ENCODE results near the gene RNASE11. TPM values are rescaled to one million over a fixed set of nuclear protein-coding genes. Genes with fewer than 3 reads are reported as not detected.

RNASE11 gene
- total RNA-seq, 1 donor from 2014 or later, result not detected

DNA sequence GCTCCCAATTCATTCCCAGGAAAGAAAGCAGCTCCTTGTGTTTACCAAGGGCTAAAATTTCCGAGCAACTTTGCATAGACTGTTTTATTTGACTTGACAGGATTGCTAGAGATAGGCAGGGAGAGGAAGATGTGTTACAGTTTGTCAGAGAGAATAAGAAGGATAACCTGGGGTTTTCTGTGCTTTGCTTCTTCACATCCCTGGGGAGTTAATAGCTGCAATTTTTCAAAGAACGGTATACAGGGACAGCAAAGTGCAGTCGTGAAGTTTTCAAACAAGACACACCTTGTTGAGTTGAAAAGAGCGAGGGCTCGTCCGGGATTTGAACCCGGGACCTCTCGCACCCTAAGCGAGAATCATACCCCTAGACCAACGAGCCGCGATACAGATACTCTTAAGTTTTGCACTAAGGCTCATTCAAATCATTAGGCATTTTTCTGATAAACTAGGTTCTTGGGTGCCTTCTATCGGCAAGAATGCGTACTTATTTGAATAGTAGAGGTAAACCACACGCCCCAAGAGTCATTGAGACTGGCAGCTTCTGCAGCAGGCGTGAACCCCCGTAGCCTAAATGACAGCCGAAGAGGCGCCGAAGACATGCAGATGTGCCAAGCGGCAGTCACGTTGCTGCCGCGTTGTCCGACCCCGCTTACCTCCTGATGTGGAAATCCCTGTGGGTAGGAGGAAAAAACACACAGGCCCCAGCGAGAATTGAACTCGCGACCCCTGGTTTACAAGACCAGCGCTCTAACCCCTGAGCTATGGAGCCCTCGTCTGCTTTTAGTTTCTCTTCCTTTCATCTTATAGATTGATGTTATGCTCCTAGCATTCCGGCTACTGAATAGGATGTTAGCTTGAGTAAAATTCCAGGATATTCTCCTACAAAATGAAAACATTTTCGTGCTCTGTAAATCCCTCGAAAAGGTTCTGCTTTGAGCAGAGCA lies 25.6 kb upstream of the RNASE11 start:
- Histone ChIP-seq H3K9me3 (ENCODE audit: low read depth) (no peaks in the 10 kb centered on the region), H3K4me1 (no peaks in the 10 kb centered on the region), H4K20me1 (ENCODE audit: low read depth) (no peaks in the 10 kb centered on the region), H3K9ac (no peak overlapping the region), H3K27me3 (peaks cover 27% of the 10 kb centered on the region), H3F3A (ENCODE audit: low read depth) (peaks cover 17% of the 10 kb centered on the region), H3K4me2 (peak overlapping the region; percentile 68), H2AFZ (replicated peaks) (peak overlapping the region; percentile 90), H3K27ac (no peak overlapping the region), H3K36me3 (no peaks in the 10 kb centered on the region), H3K4me3 (peak overlapping the region; percentile 72), H3K79me2 (ENCODE audit: low read depth) (no peaks in the 10 kb centered on the region)
- Mint-ChIP-seq H3K9me3 (peaks cover 2% of the 10 kb centered on the region), H3K4me1 (peaks cover 6% of the 10 kb centered on the region), H3K27me3 (ENCODE audit: insufficient read depth, low read depth) (no peaks in the 10 kb centered on the region), H3K27ac (no peak overlapping the region), H3K4me3 (no peak overlapping the region), H3K36me3 (no peaks in the 10 kb centered on the region)
- no peak for TF ChIP-seq EZH2 (IDR thresholded peaks at IDR 0.05)
- TF ChIP-seq, protein P1, sequence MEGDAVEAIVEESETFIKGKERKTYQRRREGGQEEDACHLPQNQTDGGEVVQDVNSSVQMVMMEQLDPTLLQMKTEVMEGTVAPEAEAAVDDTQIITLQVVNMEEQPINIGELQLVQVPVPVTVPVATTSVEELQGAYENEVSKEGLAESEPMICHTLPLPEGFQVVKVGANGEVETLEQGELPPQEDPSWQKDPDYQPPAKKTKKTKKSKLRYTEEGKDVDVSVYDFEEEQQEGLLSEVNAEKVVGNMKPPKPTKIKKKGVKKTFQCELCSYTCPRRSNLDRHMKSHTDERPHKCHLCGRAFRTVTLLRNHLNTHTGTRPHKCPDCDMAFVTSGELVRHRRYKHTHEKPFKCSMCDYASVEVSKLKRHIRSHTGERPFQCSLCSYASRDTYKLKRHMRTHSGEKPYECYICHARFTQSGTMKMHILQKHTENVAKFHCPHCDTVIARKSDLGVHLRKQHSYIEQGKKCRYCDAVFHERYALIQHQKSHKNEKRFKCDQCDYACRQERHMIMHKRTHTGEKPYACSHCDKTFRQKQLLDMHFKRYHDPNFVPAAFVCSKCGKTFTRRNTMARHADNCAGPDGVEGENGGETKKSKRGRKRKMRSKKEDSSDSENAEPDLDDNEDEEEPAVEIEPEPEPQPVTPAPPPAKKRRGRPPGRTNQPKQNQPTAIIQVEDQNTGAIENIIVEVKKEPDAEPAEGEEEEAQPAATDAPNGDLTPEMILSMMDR (IDR thresholded peaks at IDR 0.05), result peak; percentile 77
- peak; percentile 95 for DNase-seq (ENCODE audit: low spot score)

DNA sequence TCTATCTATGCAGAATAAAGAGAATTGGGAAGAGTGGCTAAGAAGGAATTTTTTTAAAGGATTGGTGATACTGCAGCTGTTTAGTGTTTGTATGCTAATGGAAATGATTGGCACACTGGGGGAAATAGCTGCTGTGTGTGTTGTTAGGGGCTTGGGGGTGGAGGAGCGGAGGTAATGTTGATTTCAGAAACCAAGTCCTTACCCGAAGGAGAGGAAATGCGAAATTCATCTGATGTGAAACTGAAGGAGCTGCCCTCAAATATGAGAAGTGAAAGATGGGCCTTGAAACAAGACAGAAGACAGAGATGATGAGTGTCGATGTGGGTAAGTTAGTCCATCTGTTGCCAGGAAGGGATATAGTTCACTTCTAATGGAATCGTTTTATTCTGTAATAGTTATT lies 24.6 kb upstream of the RNASE11 start:
- H3K79me2 ChIP-seq (ENCODE audit: low read depth), result no peaks in the 10 kb centered on the region
- H3K4me2 ChIP-seq, result no peak overlapping the region
- H3K36me3 ChIP-seq, result no peaks in the 10 kb centered on the region
- Mint-ChIP-seq H3K27me3 (ENCODE audit: insufficient read depth, low read depth) (no peaks in the 10 kb centered on the region), H3K9me3 (peaks cover 2% of the 10 kb centered on the region), H3K4me1 (peaks cover 6% of the 10 kb centered on the region), H3K36me3 (no peaks in the 10 kb centered on the region), H3K4me3 (no peak overlapping the region), H3K27ac (no peak overlapping the region)
- no peak overlapping the region for H3K4me3 ChIP-seq
- H3K27ac ChIP-seq, result no peak overlapping the region
- no peaks in the 10 kb centered on the region for H3K9me3 ChIP-seq (ENCODE audit: low read depth)
- no peak overlapping the region for H3K9ac ChIP-seq
- no peak for DNase-seq (ENCODE audit: low spot score)
- no peak overlapping the region for H2AFZ ChIP-seq (replicated peaks)
- TF ChIP-seq, protein P1 (IDR thresholded peaks at IDR 0.05), result no peak
- TF ChIP-seq EZH2phosphoT487 (IDR thresholded peaks at IDR 0.05) (no peak), EZH2 (IDR thresholded peaks at IDR 0.05) (no peak)
- peaks cover 27% of the 10 kb centered on the region for H3K27me3 ChIP-seq
- peaks cover 17% of the 10 kb centered on the region for H3F3A ChIP-seq (ENCODE audit: low read depth)
- no peaks in the 10 kb centered on the region for H4K20me1 ChIP-seq (ENCODE audit: low read depth)
- H3K4me1 ChIP-seq, result no peaks in the 10 kb centered on the region

DNA sequence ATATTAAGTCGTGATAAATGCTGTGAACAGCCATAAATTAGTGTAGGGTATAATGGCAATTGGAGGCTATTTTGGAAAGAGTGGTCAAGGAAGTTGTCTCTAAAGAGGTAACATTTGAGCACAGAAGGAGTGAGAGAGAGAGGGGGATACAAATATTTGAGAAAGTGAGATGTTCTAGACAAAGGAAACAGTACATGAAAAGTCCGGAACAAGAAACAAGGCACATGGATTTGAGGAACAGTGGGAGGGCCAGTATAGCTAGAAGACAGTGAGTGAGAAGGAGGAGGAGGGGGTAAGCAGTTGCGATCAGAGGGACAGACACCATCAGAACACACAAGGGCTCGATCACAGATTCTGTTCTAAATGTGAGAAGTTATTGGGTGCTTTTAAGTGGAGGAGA lies 23.5 kb upstream of the RNASE11 start:
- Histone ChIP-seq H2AFZ (replicated peaks) (no peak overlapping the region), H3K27me3 (peaks cover 27% of the 10 kb centered on the region), H3K4me2 (no peak overlapping the region), H3K4me3 (no peak overlapping the region), H3K4me1 (no peaks in the 10 kb centered on the region), H3K9me3 (ENCODE audit: low read depth) (no peaks in the 10 kb centered on the region), H3K27ac (no peak overlapping the region), H3F3A (ENCODE audit: low read depth) (peaks cover 17% of the 10 kb centered on the region), H3K36me3 (no peaks in the 10 kb centered on the region), H3K79me2 (ENCODE audit: low read depth) (no peaks in the 10 kb centered on the region), H3K9ac (no peak overlapping the region), H4K20me1 (ENCODE audit: low read depth) (no peaks in the 10 kb centered on the region)
- Mint-ChIP-seq H3K9me3 (peaks cover 2% of the 10 kb centered on the region), H3K27ac (no peak overlapping the region), H3K4me1 (peaks cover 6% of the 10 kb centered on the region), H3K27me3 (ENCODE audit: insufficient read depth, low read depth) (no peaks in the 10 kb centered on the region), H3K4me3 (no peak overlapping the region), H3K36me3 (no peaks in the 10 kb centered on the region)
- no peak for TF ChIP-seq EZH2 (IDR thresholded peaks at IDR 0.05)
- no peak for TF ChIP-seq EZH2phosphoT487 (IDR thresholded peaks at IDR 0.05)
- TF ChIP-seq, protein P1 (IDR thresholded peaks at IDR 0.05), result no peak
- DNase-seq (ENCODE audit: low spot score), result no peak

All from neural progenitor cell (in vitro differentiated cells).